Left lung (tissue), 10 donors: Measurements from ENCODE around the gene MUC20. TPM values are rescaled to one million over a fixed set of nuclear protein-coding genes. Genes with fewer than 3 reads are reported as not detected.

Experiments
- ATAC-seq: fragments of 200-7000 bp; cut with Tn5 transposase; one replicate; pipeline ENCODE4 v1.9.1; 2020; ENCODE audit warnings: moderate library complexity
- DNase-seq, 4 donors: peaks; one replicate each; pipeline ENCODE4 v3.0.0-alpha.2; 2013 to 2020
- H3K27ac ChIP-seq, 2 donors: fragments of 200-600 bp; sonication (generic) in 1 of 2; one replicate each; pipeline versions ENCODE4 v1.5.0 to v1.8.0; 2020 to 2021
- H3K27me3 ChIP-seq, 2 donors: fragments of 200-600 bp; sonication (generic) in 1 of 2; one replicate each; pipeline versions ENCODE4 v1.5.0 to v1.8.0; 2020 to 2021
- H3K36me3 ChIP-seq, 2 donors: fragments of 200-600 bp; sonication (generic) in 1 of 2; one replicate each; pipeline versions ENCODE4 v1.5.0 to v1.8.0; 2020 to 2021
- H3K4me1 ChIP-seq, 2 donors: fragments of 200-600 bp; one replicate each; pipeline ENCODE4 v1.8.0; 2021
- H3K4me3 ChIP-seq, 2 donors: fragments of 200-600 bp; sonication (generic) in 1 of 2; one replicate each; pipeline versions ENCODE4 v1.5.0 to v1.8.0; 2020 to 2021; ENCODE audit warnings: mild to moderate bottlenecking in 1 of 2
- H3K9me3 ChIP-seq, 2 donors: fragments of 200-600 bp; sonication (generic) in 1 of 2; one replicate each; pipeline versions ENCODE4 v1.5.0 to v1.8.0; 2020 to 2021
- CTCF ChIP-seq, 2 donors: fragments of 200-600 bp; sonication (generic) in 1 of 2; IDR thresholded peaks; one replicate each; pipeline versions ENCODE4 v1.5.0 to v1.8.0; 2021; ENCODE audit warnings: antibody characterized with exemption in 2 of 2
- intact Hi-C, 2 donors: fragments of 100-400 bp; cut with DNase I; formaldehyde crosslinking; loops; one replicate each; pipeline versions ENCODE4 v1.11.2 to v1.14.2; 2022
- polyA plus RNA-seq, 6 donors: library from polyadenylated mRNA; unstranded; fragments of 120-200 nt; gene quantifications; one replicate each; pipeline ENCODE4 v1.2.1, GENCODE V29; 2013; ENCODE audit not compliant: insufficient read length in 6 of 6
- total RNA-seq, 2 donors: library from RNA; stranded (reverse); fragmentation: NEBNext Ultra II Directional; extraction: Animal tissue kit (Norgen Biotek cat#: 25700); gene quantifications; one replicate each; pipeline ENCODE4 v1.2.1, GENCODE V29; 2021
- donor health status: DM: no; HTN: yes; CAD: no.
- donor health status: DM: no; HTN: no; CAD: no.

MUC20 gene
- total and polyA plus RNA-seq, 8 donors: 7.7 to 22.2 (median 14.0) TPM

GRCh38 chr3:195766671-195767070 lies 45.9 kb downstream of the MUC20 start:
- DNase-seq (peak in 1 of 4 donors; percentile 36), ATAC-seq (no peak)
- H3K4me1 ChIP-seq: no peaks in the 10 kb centered on the region
- H3K36me3 ChIP-seq: no peaks in the 10 kb centered on the region
- H3K27ac ChIP-seq: no peak overlapping the region
- no peaks in the 10 kb centered on the region for H3K9me3 ChIP-seq
- intact Hi-C loops: no loop called here
- TF ChIP-seq CTCF (IDR thresholded peaks at IDR 0.05): no peak
- no peak overlapping the region for H3K4me3 ChIP-seq
- H3K27me3 ChIP-seq: peaks cover 5 to 34% of the 10 kb centered on the region in 2 donors

- intact Hi-C loops: no loop called here
- ATAC-seq: no peak
- peaks cover 0 to 23% of the 10 kb centered on the region in 2 donors for H3K27me3 ChIP-seq
- H3K9me3 ChIP-seq: no peaks in the 10 kb centered on the region
- H3K4me1 ChIP-seq: no peaks in the 10 kb centered on the region
- TF ChIP-seq CTCF (IDR thresholded peaks at IDR 0.05): no peak
- H3K4me3 ChIP-seq: no peak overlapping the region
- no peak overlapping the region for H3K27ac ChIP-seq
- no peaks in the 10 kb centered on the region for H3K36me3 ChIP-seq
- peak in 1 of 4 donors; percentile 55 for DNase-seq
These were observed 47.0 kb downstream of the MUC20 start for GRCh38 chr3:195767792-195768191.

GRCh38 chr3:195768414-195768813 lies 47.6 kb downstream of the MUC20 start:
- no peak overlapping the region for H3K4me3 ChIP-seq
- H3K27ac ChIP-seq: no peak overlapping the region
- intact Hi-C loops: no loop called here
- no peak for ATAC-seq
- no peaks in the 10 kb centered on the region for H3K36me3 ChIP-seq
- no peak for DNase-seq
- no peaks in the 10 kb centered on the region for H3K9me3 ChIP-seq
- peaks cover 0 to 17% of the 10 kb centered on the region in 2 donors for H3K27me3 ChIP-seq
- H3K4me1 ChIP-seq: no peaks in the 10 kb centered on the region
- TF ChIP-seq CTCF (IDR thresholded peaks at IDR 0.05): no peak

GRCh38 chr3:195768831-195769303 lies 48.1 kb downstream of the MUC20 start:
- Histone ChIP-seq H3K4me1 (no peaks in the 10 kb centered on the region), H3K27ac (no peak overlapping the region), H3K9me3 (no peaks in the 10 kb centered on the region), H3K36me3 (no peaks in the 10 kb centered on the region), H3K4me3 (no peak overlapping the region), H3K27me3 (peaks cover 0 to 12% of the 10 kb centered on the region in 2 donors)
- TF ChIP-seq CTCF (IDR thresholded peaks at IDR 0.05): no peak
- intact Hi-C loops: no loop called here
- ATAC-seq: no peak
- DNase-seq: peak in 1 of 4 donors; percentile 32

GRCh38 chr3:195769551-195769950 lies 48.8 kb downstream of the MUC20 start:
- Histone ChIP-seq H3K36me3 (no peaks in the 10 kb centered on the region), H3K4me3 (no peak overlapping the region), H3K27me3 (peaks cover 0 to 5% of the 10 kb centered on the region in 2 donors), H3K9me3 (no peaks in the 10 kb centered on the region), H3K4me1 (no peaks in the 10 kb centered on the region), H3K27ac (no peak overlapping the region)
- TF ChIP-seq CTCF (IDR thresholded peaks at IDR 0.05): no peak
- DNase-seq: peak in 1 of 4 donors; percentile 17
- intact Hi-C loops: no loop called here
- ATAC-seq: no peak
